ENCODE data around the gene GPR39.

- TF ChIP-seq CTCF (IDR thresholded peaks at IDR 0.05) (no peak), POLR2A (IDR thresholded peaks at IDR 0.05) (no peak)
These were observed 486 bp upstream of the GPR39 start for GRCh38 chr2:132415915-132416722.

Measured in uterus (tissue), 2 donors.